Measurements from ENCODE around the gene ATG16L1.

ATG16L1 gene

DNA sequence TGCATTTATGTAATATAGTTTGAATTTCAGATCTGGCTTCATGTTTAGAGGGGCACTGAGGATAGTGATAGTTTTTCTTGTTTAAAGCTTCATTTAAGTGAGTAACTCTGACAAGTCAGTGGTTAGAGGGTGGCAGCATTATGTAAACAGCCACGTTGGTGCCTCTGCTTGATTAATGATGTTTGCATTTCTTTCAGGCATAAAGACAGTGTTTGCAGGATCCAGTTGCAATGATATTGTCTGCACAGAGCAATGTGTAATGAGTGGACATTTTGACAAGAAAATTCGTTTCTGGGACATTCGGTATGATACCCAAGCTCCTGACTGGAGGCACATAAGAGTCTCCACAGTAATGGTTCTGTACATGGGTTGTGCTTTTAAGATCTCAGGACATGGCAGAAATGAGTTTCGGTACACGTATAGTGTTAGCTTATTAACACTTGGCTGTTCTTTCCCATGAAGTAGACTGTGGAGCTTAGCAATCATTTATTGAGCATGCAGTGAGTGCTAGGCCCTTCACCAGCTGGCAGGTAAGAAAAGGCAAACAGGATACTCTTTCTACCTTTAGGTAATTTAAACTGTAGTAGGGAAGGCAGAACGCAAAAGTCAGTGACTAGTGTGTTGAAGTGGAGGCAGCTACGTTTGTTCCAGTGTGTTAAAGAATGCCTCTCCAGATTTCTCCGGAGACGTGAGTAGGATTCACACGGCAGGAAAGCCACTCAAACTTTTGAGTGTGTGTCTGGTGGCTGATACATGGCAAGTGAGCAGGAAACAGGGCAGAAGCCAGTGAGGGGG is 38.8 kb downstream of the ATG16L1 start:
- DNase-seq (ENCODE audit: low spot score): no peak

DNA sequence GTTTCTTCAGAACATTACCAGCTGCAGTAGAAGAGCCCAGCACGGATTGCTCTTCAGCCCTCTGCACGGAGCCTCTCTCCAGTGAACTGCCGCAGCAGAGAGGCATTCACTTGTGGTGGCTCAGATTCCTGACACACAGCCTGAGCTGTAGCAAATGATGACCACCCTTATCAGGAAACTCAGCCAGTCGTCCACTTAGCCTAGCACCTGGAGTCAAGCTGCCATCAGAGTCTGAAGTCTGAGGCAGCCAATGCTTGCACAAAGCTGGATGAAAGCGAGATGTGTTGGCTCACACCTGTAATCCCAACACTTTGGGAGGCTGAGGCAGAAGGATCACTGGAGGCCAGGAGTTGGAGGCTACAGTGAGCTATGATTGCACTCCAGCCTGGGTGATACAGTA is 44.4 kb downstream of the ATG16L1 start:
- no peak for DNase-seq (ENCODE audit: low spot score)

DNA sequence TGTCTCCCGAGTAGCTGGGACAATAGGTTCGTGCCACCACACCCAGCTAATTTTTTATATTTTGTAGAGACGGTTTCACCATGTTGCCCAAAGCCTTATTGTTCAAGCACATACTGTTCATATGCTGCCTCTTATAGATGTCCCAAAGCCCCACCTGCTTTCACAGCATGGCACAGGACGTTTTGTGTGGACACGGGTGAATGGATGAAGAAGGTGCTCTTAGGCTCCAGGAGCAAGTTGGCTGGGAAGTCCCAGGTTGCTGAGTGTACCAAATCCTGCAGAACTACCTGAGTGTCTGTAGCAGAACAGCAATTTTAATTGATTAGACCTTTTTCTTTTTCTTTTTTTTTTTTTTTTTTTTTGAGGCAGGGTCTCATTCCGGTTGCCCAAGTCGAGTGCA is 45.6 kb downstream of the ATG16L1 start:
- no peak for DNase-seq (ENCODE audit: low spot score)

DNA sequence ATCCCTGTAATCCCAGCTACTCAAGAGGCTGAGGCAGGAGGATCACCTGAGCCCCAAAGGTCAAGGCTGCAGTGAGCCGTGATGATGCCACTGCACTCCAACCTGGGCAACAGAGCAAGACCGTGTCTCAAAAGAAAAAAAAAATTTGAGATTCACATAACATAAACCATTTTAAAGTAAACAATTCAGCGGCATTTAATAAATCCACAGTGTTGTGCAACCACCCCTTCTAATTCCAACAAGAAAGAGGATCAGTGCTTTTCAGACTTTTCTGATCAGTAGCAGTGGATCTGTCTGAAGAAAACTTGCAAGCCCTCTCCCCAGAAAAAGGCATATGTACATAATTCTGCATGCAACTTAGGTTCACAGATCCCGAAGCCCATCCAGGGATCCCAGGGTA is 48.9 kb downstream of the ATG16L1 start:
- DNase-seq (ENCODE audit: low spot score): no peak

DNA sequence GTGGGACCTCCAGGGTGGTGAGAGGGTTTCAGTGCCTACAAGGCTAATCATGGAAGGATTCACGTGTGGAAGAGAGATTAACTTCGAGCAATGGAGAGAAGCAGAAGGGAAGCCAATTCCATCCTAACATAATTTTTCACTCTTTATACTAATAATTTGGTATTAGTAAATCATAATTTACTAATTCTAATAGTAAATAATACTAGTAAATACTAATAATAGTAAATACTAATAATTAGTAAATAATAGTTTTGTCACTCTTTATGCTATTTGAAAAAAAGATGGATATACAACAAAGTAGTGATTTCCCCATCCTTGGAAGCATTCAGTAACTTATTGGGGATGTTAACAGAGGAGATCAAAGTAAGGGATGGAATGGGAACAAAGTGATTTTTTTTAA is 49.8 kb downstream of the ATG16L1 start:
- no peak for DNase-seq (ENCODE audit: low spot score)

DNA sequence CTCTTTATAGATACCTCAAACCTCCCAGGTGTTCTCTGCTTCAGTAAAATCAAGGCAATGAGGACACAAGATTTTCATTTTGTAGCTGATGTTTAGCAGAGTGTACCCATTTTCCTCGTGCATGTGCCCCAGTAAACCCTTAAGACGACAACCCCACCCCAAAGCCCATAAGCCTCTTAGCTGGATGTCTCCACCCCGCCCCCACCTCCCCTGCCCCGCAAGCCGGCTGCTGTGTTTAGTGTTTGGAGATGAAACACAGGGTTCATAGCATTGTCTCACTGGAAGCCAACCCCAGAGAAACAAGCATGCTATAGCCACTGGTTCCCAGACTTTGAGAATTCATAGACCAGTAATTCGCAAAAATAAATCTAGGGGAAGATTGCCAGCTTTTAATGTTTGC is 50.3 kb downstream of the ATG16L1 start:
- DNase-seq (ENCODE audit: low spot score): no peak

DNA sequence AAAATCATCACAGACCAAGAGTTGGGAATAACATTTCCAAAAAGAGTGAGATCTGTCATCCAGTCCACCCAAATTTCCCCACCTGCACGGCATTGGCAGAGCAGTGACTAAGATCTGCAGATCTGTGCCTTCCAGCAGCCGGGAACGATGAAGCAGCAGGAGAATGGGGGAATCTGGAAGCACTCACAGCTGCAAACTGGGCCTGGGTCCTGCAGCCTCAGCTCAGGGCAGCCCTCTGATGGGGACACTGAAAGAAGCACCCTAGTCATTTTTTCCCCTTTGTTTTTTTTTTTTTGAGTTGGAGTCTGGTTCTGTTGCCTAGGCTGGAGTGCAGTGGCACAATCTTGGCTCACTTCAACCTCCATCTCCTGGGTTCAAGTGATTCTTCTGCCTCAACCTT is 51.8 kb downstream of the ATG16L1 start:
- no peak for DNase-seq (ENCODE audit: low spot score)

DNA sequence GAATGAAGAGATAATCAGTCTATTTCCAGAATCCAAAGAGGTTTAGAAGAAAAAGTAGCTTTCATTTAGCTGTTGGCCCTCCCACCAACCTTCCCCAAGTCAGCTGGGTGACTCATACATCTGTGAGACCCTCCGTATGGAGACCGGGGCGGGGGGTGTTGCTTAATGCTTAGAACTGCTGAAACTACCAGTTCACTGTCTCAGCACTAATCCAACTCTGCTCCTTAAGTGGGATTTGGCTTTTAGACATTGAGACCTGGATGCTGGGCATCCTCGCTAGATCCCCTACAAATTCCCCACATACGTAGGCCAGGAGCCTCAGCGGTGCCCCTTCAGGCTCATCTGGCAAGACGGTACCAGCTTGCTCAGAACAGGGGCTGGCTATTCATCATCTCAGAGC is 56.1 kb downstream of the ATG16L1 start, which contains the start of gene SAG:
Gene SAG (plus strand): TSS at position 252 of the 400 bp plus-strand sequence. CDS start 1,374 bp downstream, outside the sequence.
- no peak for DNase-seq (ENCODE audit: low spot score)

DNA sequence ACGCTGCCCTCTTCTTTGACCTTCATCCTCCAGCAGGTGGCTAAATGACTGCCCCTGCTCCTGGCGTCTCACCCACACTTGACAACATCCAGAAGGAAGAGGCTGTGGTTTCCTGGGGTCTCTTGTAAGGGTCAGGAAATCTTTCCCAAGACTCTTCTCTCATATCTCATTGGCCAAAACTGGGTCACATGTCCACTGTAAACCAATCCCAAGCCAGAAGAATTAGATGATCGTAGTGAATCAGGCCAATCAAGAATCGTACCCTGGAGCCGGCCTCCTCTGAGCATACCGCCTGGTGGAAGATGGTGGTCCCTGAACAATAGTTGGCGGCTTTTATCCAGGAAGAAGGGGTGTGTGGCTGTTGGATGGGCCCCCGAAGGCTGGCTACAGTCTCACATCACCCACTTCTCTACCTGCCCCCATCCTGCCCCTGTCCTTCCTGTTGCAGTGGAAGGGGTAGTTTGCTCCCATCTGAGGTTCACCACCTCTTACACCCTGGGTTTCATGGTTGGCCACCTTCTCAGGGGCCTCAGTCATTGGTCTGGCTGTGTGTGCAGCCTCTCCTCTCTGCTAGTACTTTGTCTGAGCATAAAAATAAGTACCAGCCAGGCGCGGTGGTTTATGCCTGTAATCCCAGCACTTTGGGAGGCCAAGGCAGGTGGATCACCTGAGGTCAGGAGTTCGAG is 59.9 kb downstream of the ATG16L1 start:
- DNase-seq (ENCODE audit: low spot score): no peak

DNA sequence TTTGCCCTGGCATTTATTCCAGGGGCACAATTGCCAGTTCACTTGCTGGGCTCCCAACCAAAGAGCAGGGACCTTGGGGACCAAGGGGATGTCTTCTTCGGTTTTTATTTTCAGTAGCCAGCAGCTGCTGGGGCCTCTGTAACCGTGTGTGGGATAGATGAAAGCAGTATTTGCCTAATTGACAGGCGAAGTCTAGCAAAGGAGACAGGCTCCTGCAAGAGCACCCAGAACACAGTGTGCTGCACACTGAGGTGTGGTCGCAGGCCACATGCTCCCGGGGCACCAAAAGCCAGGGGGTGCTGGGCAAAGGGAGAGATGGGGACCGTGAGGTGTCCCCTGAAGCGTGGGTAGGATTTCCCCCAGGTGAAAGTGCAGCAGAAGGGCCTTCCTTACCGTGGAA is 61.4 kb downstream of the ATG16L1 start:
- DNase-seq (ENCODE audit: low spot score): no peak

DNA sequence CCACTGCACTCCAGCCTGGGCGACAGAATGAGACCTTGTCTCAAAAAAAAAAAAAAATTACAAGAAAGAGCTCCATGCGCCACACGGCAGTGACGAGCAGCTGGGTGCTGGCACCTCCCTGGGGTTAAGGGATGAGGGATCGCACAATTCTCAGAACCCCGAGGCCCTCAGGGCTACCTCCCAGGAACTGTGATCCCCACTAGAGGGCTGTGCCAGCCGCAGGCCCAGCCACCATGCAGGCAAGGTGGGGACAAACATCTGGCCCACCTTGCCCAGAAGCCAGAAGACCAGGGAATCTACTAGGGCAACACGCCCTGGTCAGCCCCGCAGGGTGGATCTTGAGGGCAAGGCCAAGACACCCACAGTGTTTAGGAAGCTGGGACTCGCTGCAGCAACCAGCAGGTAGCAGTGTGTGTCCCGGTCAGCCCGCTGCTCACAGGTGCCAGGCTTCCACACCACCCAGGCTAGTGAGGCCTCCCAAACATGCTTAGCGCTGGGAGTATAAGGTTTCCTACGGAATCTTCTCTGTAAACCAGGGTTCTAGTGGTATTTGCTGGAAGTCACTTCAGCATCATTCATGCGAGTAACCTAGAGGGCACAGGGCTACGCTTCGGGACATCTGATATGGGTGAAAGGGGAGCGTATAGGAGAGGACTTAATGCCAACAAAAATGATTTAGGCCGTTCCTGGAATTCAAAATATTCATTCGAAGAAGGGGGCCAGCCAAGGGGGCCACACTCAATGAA is 62.9 kb downstream of the ATG16L1 start:
- DNase-seq (ENCODE audit: low spot score): no peak

DNA sequence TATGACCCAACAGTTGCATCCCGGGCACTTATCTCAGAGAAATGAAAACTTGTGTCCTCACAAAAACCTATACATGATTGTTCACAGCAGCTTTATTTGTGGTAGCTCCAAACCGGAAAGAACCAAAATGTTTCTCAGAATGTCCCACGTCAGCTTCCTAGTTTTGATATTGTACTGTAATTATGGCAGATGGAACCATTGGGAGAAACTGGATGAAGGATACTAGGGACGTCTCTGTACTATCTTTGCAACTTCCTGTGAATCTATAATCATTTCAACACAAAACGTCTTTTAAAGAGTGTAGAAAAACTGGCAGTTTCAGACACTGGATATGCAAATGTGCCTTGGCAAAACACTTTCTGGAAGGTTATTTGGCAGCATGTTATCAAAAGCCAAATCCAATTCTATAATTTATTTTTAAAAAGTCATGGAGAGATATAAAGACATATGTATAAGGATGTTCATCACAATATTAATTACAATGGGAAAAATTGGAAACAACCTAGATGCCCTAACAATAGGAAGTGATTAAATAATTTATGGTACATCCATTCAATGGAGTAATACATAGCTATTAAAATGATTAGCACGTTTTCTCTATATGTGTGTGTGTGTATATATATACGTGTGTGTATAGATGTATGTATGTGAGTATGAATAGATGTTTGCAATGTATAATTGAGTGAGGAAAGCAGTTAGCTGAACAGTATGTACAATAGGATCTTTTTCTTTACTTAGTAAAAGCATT is 65.9 kb downstream of the ATG16L1 start:
- no peak for DNase-seq (ENCODE audit: low spot score)

DNA sequence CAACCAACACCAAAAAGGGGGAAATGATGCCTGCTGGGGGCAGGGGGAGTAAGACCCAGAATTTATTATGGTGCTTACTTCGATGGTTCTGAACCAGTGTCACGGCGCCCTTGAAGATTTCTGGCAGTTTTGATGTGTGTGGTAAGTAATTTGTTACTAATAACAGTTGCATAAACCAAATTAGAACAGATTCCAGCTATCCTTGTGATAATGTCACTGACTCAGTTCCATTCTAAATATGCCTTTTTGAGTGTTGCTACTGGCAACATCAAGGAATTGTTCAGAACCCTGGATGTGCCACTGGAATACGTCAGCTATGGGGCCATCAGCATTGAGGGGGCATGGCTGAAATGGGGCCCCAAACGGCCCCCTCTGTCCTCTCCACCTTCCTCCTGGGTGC is 67.8 kb downstream of the ATG16L1 start:
- DNase-seq (ENCODE audit: low spot score): no peak

DNA sequence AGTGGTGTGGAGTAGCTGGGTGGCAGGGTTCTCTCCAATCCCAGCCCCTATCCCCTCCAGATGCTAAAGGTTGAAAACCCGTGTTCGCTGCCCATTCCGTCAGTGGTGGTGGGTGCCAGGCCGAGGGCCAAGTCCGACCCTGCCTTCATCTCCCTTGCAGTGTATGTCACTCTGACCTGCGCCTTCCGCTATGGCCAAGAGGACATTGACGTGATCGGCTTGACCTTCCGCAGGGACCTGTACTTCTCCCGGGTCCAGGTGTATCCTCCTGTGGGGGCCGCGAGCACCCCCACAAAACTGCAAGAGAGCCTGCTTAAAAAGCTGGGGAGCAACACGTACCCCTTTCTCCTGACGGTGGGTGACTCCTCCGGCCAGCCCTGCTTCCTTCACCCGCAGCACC is 69.0 kb downstream of the ATG16L1 start:
- DNase-seq (ENCODE audit: low spot score): no peak

DNA sequence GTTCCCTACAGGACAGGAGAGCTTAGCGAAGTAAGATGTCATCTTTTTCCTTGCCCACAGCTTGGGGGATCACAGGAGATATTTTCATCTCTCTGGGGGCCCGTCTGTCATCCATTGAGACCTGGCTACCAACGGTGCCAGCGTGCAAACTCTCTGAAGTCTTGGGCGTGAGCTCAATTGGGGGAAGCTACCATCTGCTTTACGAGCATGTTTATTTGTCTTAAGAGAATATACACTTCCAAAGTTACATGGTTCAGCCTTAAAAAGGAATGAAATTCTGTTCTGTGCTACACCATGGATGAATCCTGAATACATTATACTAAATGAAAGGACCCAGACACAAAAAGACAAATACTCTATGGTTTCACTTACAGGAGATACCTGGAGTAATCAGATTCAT is 69.7 kb downstream of the ATG16L1 start:
- no peak for DNase-seq (ENCODE audit: low spot score)

DNA sequence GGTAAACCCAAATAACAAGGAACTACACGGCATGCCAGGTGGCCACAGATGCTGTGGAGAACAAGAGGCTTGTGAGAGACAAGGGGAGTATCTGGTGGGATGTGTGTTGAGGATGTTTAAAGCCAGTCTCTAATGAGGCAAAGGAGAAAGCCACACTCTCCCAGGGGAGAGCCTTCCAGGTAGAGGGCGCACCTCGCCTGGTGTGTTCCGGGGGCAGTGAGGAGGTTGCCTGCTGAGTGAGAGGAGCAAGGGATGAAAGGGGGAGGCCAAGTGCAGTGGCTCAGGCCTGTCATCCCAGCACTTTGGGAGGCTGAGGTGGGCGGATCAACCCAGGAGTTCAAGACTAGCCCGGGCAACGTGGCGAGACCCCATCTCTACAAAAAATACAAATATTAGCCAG is 72.4 kb downstream of the ATG16L1 start:
- no peak for DNase-seq (ENCODE audit: low spot score)

DNA sequence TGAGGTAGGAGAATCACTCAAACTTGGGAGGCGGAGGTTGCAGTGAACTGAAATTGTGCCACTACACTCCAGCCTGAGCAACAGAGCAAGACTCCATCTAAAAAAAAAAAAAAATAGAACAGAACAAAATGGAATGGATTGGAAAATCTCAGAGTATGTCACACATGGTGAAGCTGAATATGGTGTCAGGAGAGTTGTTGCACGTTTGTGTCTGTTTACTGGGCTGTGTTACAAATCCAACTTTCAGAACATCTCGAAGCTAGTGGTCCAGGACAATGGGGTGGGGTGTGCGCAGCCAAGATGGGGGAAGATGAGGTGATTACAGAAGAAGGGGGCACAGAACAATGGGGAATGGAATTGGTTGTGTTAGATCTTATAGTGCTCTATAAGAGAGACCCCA is 73.8 kb downstream of the ATG16L1 start:
- DNase-seq (ENCODE audit: low spot score): no peak

DNA sequence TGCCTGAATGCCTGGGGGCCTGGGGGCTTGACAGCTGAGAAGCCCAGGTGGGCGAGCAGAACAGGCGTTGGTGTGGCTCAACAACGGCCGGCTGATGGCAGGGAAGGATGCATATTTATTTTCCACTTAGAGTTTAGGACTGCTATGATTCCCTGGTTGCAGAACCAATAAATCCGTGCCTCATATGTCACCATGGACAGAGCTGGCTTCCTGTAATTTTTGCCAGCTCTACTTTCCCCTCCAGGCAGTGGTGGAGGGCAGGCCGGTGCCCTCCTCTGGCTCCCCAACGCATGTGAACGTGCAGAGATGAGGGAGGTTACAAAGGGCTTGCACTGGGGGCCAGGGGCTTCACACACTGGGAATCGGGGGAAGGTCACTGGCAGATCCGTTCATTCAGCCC is 74.3 kb downstream of the ATG16L1 start:
- no peak for DNase-seq (ENCODE audit: low spot score)

DNA sequence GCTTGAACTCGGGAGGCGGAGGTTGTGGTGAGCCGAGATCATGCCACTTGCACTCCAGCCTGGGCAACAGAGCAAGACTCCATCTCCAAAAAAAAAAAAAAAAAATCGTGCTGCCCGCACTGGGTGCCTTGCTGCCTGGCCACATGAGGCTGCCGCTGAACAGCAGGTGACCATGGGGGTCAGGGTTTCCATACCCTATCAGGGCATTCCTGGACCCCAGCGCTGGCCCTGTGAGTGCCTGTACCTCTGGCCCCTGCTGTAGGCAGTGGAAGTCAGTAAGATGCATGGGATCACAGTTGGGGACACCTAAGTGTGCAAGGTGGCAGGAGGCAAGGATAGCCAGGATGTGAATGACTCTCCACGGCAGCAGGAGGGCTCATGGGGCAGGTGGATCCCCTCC is 75.0 kb downstream of the ATG16L1 start:
- DNase-seq (ENCODE audit: low spot score): no peak

DNA sequence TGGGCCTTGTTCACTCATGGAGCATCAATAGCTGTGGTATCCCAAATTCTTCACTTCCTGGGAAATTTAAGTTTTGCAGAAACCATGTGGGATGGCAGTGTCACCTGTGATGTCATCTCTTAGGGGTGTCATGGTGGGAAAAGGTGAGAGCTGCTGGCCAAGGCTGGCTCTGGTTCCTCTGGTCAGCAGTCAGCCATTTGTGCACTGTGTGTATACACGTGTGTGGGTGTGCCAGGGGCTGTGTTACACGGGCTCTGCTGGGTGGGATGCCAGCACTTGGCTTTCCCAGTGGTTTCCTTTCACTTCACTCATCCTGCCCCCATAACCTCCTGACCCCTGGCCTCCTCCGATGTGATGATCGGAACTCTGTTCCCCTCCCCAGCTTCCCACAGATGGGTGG is 77.4 kb downstream of the ATG16L1 start:
- no peak for DNase-seq (ENCODE audit: low spot score)

DNA sequence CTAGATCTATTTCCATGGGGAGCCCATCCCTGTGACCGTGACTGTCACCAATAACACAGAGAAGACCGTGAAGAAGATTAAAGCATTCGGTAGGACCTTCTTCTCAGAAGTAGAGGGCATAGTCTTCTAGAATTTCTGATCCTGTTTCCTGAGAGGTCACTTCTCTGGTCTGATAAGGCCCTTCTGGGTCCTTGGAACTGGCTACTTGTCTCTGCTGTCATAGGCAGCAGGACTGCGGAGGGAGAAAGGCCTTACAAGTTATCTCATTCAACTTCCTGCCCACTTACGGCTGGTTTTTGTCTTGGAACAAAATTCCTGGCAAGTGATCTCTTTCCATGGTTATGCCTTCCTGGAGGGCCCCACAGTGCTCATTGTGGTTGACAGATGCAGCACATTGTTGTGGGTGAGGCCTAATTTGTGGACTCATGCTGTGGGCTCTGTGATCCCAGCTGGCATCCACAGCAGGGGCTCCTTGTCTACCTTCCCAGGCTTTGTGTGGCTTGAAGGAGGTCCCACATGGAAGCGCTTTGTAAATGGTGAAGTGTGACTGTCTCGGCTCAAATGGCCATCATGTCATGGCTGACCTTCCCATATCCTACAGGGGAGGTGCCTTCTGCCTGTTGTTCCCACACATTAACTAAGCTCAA is 78.1 kb downstream of the ATG16L1 start:
- no peak for DNase-seq (ENCODE audit: low spot score)

DNA sequence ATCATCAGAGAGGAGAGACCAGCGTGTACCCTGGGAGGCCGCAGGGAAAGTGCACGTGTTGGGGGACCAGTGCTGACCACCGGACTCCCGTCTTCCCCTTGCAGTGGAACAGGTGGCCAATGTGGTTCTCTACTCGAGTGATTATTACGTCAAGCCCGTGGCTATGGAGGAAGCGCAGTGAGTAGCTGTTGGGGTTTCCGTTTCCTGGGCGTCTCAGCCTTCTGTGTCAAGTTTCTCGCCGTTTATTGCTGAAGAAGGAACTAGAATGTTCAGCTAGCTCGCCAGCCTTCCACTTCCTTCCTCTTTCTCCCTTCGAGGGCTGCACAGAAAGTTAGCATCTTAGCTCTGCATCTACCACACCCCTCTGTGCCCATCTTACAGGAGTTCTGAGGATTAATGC is 80.1 kb downstream of the ATG16L1 start:
- DNase-seq (ENCODE audit: low spot score): no peak
